ENCODE results near the gene SUGP2. TPM values are rescaled to one million over a fixed set of nuclear protein-coding genes. Genes with fewer than 3 reads are reported as not detected.

Gene SUGP2
- total RNA-seq, 4 donors from 2014 or later = 16.7 to 36.2 (median 21.5) TPM

DNA sequence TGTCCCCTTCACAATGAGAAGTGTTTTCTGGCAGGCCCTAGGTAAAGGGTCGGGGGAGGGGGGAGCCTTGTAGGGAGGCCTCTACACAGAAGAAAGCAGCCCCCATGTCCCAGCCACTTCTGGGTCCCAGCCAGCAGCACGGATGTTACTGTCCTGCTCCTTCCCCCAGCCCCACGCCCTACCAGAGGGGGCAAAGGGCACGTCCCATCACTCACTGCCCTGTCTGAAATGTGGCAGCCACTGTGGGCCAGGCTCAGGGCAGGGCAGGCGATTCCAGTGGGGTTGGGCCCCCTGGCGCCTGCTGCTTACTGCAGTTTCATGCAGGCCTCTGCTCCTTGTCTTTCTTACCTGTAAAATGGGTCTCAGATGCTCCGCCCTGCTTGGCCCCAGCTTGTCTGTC lies 24.4 kb upstream of the SUGP2 start:
- TF ChIP-seq POLR2A (IDR thresholded peaks at IDR 0.05) = no peak
- TF ChIP-seq, protein P1, sequence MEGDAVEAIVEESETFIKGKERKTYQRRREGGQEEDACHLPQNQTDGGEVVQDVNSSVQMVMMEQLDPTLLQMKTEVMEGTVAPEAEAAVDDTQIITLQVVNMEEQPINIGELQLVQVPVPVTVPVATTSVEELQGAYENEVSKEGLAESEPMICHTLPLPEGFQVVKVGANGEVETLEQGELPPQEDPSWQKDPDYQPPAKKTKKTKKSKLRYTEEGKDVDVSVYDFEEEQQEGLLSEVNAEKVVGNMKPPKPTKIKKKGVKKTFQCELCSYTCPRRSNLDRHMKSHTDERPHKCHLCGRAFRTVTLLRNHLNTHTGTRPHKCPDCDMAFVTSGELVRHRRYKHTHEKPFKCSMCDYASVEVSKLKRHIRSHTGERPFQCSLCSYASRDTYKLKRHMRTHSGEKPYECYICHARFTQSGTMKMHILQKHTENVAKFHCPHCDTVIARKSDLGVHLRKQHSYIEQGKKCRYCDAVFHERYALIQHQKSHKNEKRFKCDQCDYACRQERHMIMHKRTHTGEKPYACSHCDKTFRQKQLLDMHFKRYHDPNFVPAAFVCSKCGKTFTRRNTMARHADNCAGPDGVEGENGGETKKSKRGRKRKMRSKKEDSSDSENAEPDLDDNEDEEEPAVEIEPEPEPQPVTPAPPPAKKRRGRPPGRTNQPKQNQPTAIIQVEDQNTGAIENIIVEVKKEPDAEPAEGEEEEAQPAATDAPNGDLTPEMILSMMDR (IDR thresholded peaks at IDR 0.05) = no peak
- Histone ChIP-seq H3K27me3 (no peaks in the 10 kb centered on the region), H3K36me3 (peaks cover 24 to 71% (median 31%) of the 10 kb centered on the region in 3 donors), H3K4me1 (peaks cover 0 to 6% (median 1%) of the 10 kb centered on the region in 3 donors), H3K9me3 (no peaks in the 10 kb centered on the region), H3K27ac (no peak overlapping the region), H3K4me3 (no peak overlapping the region)
- DNase-seq = no peak
- WGBS, 2 donors = 90% methylated on average over 5 of the region's 7 CpGs; no CpG with 5 or more reads in 1 of the 2 donors
- intact Hi-C loops (cut with DNase I) = loop anchor here (5.0 kb wide), 1 partner anchor 75 kb away; no protein-coding TSS in a partner anchor

DNA sequence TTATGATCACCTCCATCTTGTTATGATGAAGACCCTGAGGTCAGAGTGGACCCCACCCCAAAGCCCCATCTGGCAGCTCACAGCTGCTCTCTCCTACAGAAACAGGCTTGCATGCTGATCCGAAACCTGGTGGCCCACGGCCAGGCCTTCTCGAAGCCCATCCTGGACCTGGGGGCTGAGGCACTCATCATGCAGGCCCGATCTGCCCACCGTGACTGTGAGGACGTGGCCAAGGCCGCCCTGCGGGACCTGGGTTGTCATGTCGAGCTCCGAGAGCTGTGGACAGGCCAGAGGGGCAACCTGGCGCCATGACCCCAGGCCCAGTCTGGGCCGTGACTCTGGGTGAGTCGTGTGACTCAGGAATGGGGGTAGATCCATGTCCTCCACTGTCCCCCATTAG lies 24.0 kb upstream of the SUGP2 start:
- Histone ChIP-seq H3K27ac (no peak overlapping the region), H3K9me3 (no peaks in the 10 kb centered on the region), H3K4me1 (peaks cover 0 to 4% (median 0%) of the 10 kb centered on the region in 3 donors), H3K27me3 (no peaks in the 10 kb centered on the region), H3K4me3 (no peak overlapping the region), H3K36me3 (peaks cover 24 to 75% (median 35%) of the 10 kb centered on the region in 3 donors)
- no peak for DNase-seq
- WGBS, 2 donors = 100% methylated on average over 1 of the region's 13 CpGs; no CpG with 5 or more reads in 1 of the 2 donors
- TF ChIP-seq POLR2A (IDR thresholded peaks at IDR 0.05) = no peak
- TF ChIP-seq, protein P1 (IDR thresholded peaks at IDR 0.05) = no peak
- intact Hi-C loops (cut with DNase I) = loop anchor here (5.0 kb wide), 1 partner anchor 75 kb away; no protein-coding TSS in a partner anchor

DNA sequence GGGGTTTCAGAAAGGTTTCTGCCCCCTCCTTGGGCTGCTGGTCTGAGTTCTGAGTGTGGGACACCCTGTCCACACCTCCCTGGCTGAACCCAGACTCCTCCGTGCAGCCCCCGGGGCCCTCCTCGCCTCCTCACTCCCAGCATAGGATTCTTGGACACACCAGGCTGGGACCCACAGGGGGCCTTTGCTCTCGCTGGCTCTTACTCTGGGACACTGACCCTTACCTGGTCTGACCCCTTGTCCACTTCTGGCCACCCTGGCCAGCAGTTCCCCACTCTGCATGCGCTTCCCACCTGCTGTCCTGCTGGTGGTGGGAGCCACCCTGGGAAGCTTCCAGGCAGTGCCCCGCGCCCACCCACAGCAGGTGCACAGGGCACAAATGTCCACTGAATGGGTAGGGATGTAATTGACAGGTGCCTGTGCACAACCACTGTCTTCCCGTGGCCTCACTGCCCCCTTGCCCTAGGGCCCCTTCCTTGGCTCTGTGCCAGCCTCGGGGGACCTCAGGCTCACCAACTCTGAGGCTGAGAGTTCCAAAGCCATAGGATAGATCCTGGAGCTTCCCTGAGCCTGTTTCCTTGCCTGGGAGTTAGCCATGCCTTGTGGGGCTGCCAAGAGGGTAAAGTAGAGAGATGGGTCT lies 23.4 kb upstream of the SUGP2 start:
- no peak overlapping the region for H3K27ac ChIP-seq
- no peak overlapping the region for H3K4me3 ChIP-seq
- H3K36me3 ChIP-seq = peaks cover 24 to 81% (median 35%) of the 10 kb centered on the region in 3 donors
- TF ChIP-seq, protein P1 (IDR thresholded peaks at IDR 0.05) = no peak
- no peak for TF ChIP-seq POLR2A (IDR thresholded peaks at IDR 0.05)
- intact Hi-C loops (cut with DNase I) = loop anchor here (5.0 kb wide), 1 partner anchor 76 kb away; no protein-coding TSS in a partner anchor
- peaks cover 0 to 4% (median 0%) of the 10 kb centered on the region in 3 donors for H3K4me1 ChIP-seq
- no peaks in the 10 kb centered on the region for H3K9me3 ChIP-seq
- no peak for DNase-seq
- no peaks in the 10 kb centered on the region for H3K27me3 ChIP-seq
- 80 to 100% methylated on average over 4 to 5 of the region's 9 CpGs for WGBS, 2 donors

DNA sequence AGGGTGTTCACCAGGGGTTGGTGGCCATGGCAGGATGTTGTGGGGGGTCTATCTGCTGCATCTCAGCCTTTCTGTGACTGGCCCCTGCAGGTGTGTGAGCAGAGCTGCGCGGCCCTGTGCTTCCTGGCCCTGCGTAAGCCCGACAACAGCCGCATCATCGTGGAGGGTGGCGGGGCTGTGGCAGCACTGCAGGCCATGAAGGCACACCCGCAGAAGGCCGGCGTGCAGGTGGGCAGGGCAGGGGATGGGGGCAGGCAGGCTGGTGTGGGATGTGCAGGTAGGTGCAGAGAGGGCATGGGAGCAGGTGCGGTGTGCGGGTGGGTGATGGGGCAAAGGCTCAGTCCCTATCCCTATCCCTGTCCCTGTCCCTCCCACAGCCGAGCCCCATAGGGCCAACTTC lies 22.4 kb upstream of the SUGP2 start:
- Histone ChIP-seq H3K27ac (no peak overlapping the region), H3K36me3 (peaks cover 28 to 91% (median 35%) of the 10 kb centered on the region in 3 donors), H3K27me3 (no peaks in the 10 kb centered on the region), H3K4me3 (no peak overlapping the region), H3K9me3 (no peaks in the 10 kb centered on the region), H3K4me1 (no peaks in the 10 kb centered on the region)
- intact Hi-C loops (cut with DNase I) = loop anchor here (5.0 kb wide), 1 partner anchor 77 kb away; no protein-coding TSS in a partner anchor
- 87 to 97% methylated on average over 4 to 6 of the region's 13 CpGs for WGBS, 2 donors
- TF ChIP-seq, protein P1 (IDR thresholded peaks at IDR 0.05) = no peak
- TF ChIP-seq POLR2A (IDR thresholded peaks at IDR 0.05) = no peak
- no peak for DNase-seq

DNA sequence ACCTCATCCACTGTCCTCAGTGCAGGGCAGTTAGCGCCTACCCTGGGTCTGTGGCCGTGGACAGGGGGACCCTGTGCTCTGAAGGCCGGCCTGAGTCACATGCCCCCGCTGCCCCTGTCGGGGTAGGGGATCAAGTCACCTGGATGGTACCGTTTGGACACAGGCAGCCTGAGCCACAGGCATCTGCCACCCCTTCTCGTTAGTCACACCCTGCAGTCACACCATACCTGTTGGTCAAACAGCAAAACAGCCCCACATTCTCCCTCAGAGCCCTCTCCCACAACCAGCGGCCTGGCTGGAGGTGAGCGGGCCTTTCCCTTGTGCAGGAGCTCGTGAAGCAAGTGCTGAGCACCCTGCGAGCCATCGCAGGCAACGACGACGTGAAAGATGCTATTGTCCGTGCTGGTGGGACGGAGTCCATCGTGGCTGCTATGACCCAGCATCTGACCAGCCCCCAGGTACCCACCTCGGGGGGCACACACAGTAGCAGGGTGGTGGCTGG lies 21.7 kb upstream of the SUGP2 start:
- no peak overlapping the region for H3K27ac ChIP-seq
- WGBS, 2 donors = 94 to 97% methylated on average over 7 to 9 of the region's 19 CpGs
- no peaks in the 10 kb centered on the region for H3K9me3 ChIP-seq
- TF ChIP-seq, protein P1 (IDR thresholded peaks at IDR 0.05) = no peak
- intact Hi-C loops (cut with DNase I) = loop anchor here (5.0 kb wide), 1 partner anchor 77 kb away; no protein-coding TSS in a partner anchor
- peaks cover 28 to 98% (median 35%) of the 10 kb centered on the region in 3 donors for H3K36me3 ChIP-seq
- H3K4me1 ChIP-seq = no peaks in the 10 kb centered on the region
- H3K4me3 ChIP-seq = no peak overlapping the region
- DNase-seq = no peak
- no peaks in the 10 kb centered on the region for H3K27me3 ChIP-seq
